GM18909 (cell line): Measurements from ENCODE around the gene MVB12B.

Source experiments
- ATAC-seq: cut with Tn5 transposase; IDR thresholded peaks from one replicate; pipeline ENCODE4 v1.9.1; 2021; ENCODE audit warnings: mild to moderate bottlenecking; ENCODE audit not compliant: unreplicated experiment, poor library complexity

MVB12B gene

GRCh38 chr9:126301985-126302603 is 24.5 kb upstream of the MVB12B start:
- ATAC-seq = no peak

- ATAC-seq = no peak
Measured at GRCh38 chr9:126302730-126303129, 23.9 kb upstream of the MVB12B start.

GRCh38 chr9:126303488-126303887 is 23.1 kb upstream of the MVB12B start:
- no peak for ATAC-seq

- no peak for ATAC-seq
Measured at GRCh38 chr9:126304207-126304970, 22.2 kb upstream of the MVB12B start.

DNA sequence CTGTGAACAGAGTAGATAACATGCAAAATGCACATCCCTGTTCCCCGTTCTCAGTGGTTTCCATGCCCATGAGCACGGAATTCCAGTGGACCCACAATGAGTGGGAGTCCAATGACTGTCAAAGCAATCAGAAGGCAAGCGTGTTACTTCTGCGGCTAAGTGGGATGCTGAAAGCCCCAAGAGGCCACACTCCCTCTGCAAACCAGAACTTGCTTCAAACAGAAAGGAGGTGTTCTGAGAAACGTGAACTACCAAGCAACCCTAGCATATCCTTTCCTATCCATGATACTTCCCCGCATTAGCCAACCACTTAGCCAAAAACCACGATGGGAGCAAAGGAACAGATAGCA is 21.7 kb upstream of the MVB12B start:
- no peak for ATAC-seq

GRCh38 chr9:126306071-126306647 is 20.5 kb upstream of the MVB12B start:
- ATAC-seq = no peak

GRCh38 chr9:126307322-126308061 is 19.1 kb upstream of the MVB12B start:
- ATAC-seq = no peak

GRCh38 chr9:126309427-126310189 is 17.0 kb upstream of the MVB12B start:
- no peak for ATAC-seq

- no peak for ATAC-seq
Measured at GRCh38 chr9:126312584-126313551, 13.8 kb upstream of the MVB12B start.

DNA sequence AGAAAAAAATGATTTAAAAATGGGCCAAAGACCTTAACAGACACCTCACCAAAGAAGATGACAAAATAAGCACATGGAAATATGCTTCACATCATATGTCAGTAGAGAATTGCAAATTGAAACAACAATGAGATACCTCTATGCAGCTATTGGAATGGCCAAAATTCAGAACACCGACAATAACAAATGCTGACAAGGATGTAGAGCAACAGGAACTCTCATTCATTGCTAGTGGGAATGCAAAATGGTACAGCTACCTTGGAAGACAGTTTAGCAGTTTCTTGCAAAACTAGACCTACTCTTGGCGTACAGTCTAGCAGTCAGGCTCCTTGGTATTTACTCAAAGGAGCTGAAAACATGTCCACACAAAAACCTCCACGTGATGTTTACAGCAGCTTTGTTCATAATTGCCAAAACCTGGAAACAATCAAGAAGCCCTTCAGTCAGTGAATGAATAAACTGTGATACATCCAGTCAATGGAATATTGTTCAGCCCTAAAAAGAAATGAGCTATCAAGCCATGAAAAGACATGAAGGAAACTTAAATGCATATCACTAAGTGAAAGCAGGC is 10.5 kb upstream of the MVB12B start:
- ATAC-seq = no peak

DNA sequence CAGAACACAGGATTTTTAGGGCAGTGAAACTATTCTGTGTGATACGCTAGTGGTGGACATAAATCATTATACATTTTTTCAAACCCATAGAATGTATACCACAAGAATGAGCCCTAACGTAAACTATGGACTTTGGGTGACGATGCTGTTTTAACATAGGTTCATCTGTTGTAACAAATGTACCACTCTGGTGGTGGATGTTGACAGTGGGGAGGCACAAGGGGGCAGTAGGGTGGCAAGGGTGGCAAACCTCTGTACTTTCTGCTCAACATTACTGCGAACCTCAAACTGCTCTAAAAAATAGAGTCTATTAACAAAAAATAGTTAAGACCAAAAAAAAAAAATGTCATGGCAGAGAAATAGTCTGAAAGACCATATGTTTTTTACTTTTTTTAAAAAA is 9.1 kb upstream of the MVB12B start:
- no peak for ATAC-seq

- ATAC-seq = no peak
Measured at GRCh38 chr9:126318858-126319257, 7.8 kb upstream of the MVB12B start.

- no peak for ATAC-seq
Measured at GRCh38 chr9:126319671-126320070, 7.0 kb upstream of the MVB12B start.

DNA sequence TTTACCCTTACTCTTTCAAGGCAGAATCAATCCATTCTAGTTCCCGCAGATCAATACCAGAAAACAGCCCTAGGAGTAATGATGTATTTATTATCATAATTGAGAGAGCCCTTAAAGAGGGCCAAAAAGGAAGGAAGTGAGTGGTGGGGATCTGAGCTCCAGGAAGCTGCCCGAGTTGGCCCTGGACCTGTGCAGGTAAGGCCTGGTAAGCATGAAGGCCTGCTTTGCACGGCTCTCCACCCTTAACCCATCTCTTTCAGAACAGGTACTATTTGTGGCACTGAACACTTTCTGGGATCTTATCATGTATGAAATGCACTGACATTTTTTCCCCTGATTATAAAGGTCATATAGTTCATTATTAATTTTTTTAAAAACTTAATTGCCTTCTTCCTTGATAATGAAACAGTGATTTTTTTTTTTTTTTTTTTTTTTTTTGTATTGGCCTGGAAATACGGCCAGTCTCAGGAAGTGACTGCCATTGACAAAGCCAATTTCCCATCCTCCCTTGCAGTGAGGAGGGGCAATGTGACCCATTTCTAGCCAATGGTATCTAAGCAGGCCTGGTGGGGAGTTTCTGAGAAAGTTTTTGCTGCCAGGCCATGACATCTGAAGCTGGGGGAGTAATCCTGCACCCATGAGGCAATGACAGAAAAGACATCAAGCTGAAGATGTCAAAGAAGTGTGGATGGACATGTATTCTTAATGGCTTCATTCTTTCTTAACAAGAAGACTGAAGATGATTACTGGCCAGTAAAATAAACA is 6.3 kb upstream of the MVB12B start:
- ATAC-seq = no peak

- ATAC-seq = no peak
Measured at GRCh38 chr9:126321742-126322141, 4.9 kb upstream of the MVB12B start.

DNA sequence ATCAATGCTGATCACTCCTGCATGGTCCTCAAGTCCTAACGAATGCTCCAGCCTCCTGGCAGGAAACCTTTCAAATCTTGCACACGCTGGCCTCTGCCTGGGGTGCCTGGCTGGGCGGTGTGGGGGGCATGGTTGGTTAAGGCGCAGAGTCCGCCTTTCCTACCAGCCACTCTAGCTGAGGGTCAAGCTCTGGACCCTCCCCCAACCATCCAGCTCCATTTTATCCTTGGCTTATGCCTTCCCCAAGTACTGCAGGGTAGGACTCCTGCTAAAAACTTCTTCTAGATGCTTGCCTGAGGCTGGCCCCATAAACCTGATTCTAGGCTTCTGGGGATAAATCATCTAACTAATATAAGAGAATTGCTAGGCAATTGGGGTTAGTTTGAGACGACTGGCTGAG is 808 bp upstream of the MVB12B start:
- ATAC-seq = no peak

DNA sequence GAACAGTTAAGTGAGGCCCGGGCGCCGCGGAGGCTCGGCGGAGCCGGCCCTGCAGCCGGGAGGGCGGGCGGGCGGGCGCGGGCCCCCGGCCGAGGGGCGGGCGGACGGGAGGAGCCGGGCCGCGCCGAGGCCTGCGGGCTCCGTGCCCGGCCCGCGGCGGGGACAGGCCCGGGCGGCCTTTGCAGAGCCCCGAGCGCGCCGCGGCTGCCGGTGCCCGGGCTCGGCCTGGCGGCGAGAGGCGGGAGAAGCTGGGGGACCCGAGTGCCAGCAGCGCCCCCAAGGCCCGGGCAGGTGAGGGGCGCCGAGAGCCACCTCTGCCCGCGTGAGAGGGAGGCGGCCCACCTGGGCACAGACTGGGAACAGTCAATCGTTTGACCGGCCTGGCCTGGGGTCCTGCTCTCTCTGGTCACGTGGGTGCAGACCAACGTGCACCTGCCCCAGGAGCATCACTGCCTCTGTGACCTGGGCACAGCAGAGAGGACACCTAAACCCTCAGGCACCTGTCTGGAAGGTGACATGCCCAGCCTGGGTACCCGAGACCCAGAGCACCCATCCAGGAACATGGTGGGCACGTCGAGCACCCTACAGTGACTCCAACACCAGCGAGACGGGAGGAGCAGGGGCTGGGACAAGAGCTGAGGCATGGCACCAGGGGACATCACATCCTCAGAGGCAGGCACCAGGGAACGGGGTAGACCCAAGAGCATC is 531 bp downstream of the MVB12B start:
- ATAC-seq = no peak

- no peak for ATAC-seq
Measured at GRCh38 chr9:126327714-126328185, 1.1 kb downstream of the MVB12B start.
